ENCODE measurements around the gene ASTN2. TPM values are rescaled to one million over a fixed set of nuclear protein-coding genes. Genes with fewer than 3 reads are reported as not detected.

Gene ASTN2
- total and polyA plus RNA-seq, 9 of the 15 experiments (the other 6 are each of a cell fraction or from before 2014, with no cell fraction given) = 0.56 to 3.5 (median 1.9) TPM

DNA sequence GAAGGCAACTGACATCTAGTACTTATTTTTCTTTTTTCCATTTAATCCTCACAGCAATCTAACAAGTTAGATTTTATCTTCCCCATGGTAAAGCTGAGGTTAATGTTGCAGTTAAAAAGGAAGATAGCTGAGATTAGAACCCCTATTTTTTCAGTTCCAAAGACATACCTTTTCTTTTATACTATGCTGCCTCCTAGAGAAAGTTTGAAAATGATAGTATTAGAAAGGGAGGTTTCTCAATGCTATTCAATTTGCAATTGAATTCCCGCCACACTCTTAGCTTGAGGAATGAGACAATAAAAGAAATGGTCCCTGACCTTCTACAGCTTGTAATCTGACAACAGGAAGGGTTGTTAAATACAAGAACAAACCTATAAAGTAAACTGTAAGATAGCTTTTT, 923.6 kb downstream of the ASTN2 start (continued):
- TF ChIP-seq, protein P1, sequence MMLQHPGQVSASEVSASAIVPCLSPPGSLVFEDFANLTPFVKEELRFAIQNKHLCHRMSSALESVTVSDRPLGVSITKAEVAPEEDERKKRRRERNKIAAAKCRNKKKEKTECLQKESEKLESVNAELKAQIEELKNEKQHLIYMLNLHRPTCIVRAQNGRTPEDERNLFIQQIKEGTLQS (IDR thresholded peaks at IDR 0.05) = no peak
- TF ChIP-seq, protein P1 (CRISPR knock-in tag; conservative IDR thresholded peaks at IDR 0.05) = no peak
- TF ChIP-seq XRCC3 (IDR thresholded peaks at IDR 0.05) (no peak), ZKSCAN3 (CRISPR knock-in tag; IDR thresholded peaks at IDR 0.05) (no peak), ZHX1 (conservative IDR thresholded peaks at IDR 0.05; ENCODE audit: low read length) (no peak), PYGO2 (tag; IDR thresholded peaks at IDR 0.05) (no peak), DEAF1 (CRISPR knock-in tag; IDR thresholded peaks at IDR 0.05) (peak; percentile 87), HNRNPUL1 (IDR thresholded peaks at IDR 0.05; ENCODE audit: low read length) (no peak), CXXC5 (CRISPR knock-in tag; IDR thresholded peaks at IDR 0.05) (no peak), MCM7 (IDR thresholded peaks at IDR 0.05) (no peak), GTF3C2 (IDR thresholded peaks at IDR 0.05; ENCODE audit: borderline replicate concordance, extremely low read depth, insufficient read length) (no peak), NUFIP1 (IDR thresholded peaks at IDR 0.05; ENCODE audit: partially characterized antibody) (no peak), FOXK2 (conservative IDR thresholded peaks at IDR 0.05 in 1 of 2, IDR thresholded peaks at IDR 0.05 in 1 of 2; ENCODE audit: low read depth in 2 of 2) (no peak), FOSL1 (tag; conservative IDR thresholded peaks at IDR 0.05) (0 out of 2 replicates have a peak, but pooled peaks have one; percentile 6), YY1 (IDR thresholded peaks at IDR 0.05; ENCODE audit: borderline replicate concordance in 1 of 3, control insufficient read depth in 1 of 3, extremely low read depth in 1 of 3, insufficient read depth in 3 of 3, insufficient read length in 1 of 3, insufficient replicate concordance in 2 of 3, low read depth in 1 of 3, low read length in 2 of 3) (no peak)
- TF ChIP-seq, protein P2, sequence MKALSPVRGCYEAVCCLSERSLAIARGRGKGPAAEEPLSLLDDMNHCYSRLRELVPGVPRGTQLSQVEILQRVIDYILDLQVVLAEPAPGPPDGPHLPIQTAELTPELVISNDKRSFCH (CRISPR knock-in tag; IDR thresholded peaks at IDR 0.05) = no peak
- TF ChIP-seq, protein P2 (tag; IDR thresholded peaks at IDR 0.05) = no peak

Data from K562 (cell line).